Measurements from ENCODE around the gene OR52E2.
"Not testable (repeated sequence)": the region's sequence is repeated elsewhere in the genome, so short reads cannot be mapped to it uniquely, and the experiment has no call there.

The OR52E2 gene

DNA sequence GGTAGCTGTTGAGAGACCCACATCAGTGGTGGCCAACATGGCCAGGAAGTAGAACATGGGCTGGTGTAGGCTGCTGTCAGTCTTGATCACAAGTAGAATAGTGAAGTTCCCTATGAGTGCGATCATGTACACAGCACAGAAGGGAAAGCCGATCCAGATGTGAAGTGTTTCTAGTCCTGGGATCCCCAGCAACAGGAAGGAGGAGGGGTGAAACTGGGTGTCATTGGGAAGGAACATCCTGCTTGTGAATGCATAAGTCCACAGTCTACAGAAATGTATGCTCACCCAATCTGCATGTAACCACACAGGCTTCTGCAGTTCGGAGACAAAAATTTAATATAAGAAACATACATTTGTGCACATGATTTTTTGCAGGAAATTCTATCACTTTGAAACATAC, at the start of gene OR52E2:
Gene OR52E2, minus strand, starts transcription at position 237 of the 400 bp plus-strand sequence. Its CDS starts 0 bp downstream, at position 237.
- DNase-seq = no peak

DNA sequence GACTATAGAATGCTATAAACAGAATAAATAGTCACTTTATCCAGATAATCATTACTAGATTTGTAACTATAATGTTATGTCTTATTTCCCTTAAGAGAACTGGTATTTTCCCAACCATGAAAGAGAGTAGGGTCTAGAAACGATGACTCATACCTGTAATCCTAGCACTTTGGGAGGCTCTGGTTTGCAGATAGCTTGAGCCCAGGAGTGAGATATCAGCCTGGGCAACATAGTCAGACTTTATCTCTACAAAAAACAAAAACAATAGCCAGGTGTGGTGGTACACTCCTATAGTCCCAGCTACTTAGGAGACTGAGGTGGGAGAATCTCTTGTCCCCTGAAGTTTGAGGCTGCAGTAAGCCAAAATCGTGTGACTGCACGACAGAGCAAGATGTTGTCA, 47.9 kb upstream of the OR52E2 start:
- no peak for DNase-seq

DNA sequence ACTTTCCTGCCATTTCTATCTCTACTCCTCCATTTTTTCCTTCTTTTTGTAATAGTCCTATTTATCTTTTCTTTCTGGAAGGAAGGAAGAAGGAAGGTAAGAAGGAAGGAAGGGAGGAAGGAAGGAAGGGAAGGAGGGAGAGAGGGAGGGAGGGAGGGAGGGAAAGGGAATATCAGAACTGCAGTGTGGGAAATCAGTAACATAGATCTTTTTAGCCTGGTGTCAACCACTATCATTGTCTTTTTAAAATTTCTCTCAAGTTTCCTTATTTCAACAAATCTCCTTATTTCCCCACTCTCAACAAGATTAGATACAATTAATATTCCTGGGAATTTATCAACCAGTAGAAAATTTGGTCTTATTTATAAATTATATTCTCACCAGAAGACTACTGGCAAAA, 43.6 kb upstream of the OR52E2 start:
- DNase-seq = no peak

DNA sequence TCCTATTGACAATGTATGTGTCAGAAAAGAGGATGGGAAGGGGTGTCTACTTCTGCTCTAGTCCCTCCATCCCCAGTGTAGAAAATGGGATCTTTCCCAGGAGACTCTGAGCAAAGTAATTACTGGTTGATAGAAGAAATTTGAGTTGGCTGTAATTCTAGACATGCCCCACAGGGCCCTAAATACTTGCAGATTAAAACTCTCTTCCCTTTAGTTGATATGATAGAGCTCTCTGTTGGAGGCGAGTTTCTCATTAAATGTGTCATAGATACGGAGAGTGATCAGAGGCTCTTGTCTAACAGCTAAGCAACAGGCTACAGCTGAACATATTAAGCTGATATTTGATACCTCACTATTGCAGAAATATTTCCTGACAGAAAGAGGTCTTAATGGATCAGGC, 42.8 kb upstream of the OR52E2 start:
- DNase-seq = no peak

DNA sequence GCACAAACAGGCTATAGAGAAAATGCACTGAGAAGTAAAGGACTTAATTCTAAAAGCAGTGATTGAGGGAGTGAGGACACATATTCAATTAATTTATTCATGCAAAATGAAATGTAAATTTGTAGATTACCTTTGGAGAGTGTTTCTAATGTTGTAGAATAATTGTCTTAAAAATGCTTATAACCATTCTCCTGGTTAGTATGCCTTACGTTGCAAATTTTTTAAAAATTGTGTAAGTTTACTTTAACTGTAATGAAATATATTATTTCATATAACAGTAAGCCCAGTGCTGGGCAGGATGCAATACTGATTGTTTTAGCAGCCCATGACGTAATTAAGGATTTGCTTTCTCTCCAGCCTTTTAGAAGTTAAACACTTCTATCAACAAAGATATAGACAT, 36.6 kb upstream of the OR52E2 start:
- no peak for DNase-seq

DNA sequence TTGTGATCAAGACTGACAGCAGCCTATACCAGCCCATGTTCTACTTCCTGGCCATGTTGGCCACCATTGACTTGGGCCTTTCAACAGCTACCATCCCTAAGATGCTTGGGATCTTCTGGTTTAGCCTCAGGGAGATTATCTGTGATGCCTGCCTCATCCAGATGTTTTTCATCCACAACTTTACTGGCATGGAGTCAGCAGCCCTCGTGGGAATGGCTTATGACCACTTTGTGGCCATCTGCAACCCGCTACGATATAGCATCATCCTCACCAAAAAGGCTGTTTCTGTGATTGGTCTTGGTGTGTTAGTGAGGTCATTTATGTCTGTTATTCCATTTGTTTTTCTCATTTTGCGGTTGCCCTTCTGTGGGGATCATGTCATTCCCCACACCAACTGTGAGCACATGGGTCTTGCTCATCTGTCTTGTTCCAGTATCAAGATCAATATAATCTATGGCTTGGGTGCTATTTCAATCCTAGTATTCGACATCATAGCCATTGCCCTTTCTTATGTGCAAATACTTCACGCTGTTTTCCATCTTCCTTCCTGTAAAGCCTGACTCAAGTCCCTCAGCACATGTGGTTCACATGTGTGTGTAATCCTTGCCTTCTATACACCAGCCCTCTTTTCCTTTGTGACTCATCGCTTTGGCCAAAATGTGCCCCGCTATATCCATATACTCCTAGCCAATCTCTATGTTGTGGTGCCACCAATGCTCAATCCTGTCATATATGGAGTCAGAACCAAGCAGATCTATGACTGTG, 33.6 kb upstream of the OR52E2 start:
- no peak for DNase-seq

DNA sequence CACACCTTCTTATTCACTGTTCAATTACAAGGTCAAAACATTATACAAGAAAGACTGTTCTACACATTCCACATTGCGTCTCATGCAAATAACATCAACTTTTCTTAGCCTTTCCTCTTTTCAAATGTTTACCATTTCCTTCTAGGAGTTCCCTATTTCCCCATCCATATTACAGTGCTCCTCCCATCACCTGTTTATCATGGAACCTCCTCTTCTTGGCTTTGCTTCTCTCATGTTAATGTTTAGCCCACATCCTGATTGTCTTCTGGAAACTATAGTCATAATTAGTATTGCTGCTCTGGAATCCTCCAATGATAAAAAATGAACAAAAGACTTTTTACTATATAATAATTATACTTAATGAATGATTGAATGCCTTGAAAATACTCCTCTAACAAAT, 31.2 kb upstream of the OR52E2 start:
- no peak for DNase-seq

DNA sequence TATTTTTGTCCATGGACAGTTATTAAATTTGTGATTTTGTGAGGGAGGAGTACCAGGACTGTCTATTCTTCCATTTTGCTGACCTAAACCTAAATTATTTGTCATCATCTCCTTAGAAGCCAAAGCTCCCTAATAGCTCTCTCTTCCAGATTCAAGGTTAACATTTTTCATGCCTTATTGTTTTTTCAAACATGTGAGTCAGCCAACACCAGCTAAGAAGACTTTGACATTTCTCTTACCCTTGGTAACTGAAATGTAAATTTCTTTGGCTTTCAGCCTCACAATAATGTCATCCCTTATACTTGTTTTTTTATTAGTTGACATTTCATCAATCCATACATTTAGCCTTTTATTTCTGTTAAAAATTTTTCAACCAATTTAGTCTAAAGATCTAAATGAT, 29.1 kb upstream of the OR52E2 start:
- no peak for DNase-seq

DNA sequence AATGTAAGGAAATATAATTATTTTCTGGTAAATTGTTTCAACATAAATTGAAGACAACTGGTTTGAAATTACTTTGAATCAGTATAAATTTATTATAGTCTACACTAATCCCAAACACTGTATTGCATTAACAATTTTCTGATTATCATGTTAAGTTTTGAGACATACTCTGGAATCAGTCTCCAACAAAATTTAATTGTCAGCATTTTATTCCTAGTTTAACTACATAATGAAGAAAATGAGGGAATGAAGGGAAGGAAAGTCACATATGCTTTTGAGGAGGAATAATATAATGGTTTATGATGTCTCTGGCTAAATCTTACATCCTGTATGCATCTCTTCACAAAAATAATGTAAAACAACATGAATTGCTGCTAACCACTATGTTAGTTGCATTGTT, 24.2 kb upstream of the OR52E2 start:
- no peak for DNase-seq

DNA sequence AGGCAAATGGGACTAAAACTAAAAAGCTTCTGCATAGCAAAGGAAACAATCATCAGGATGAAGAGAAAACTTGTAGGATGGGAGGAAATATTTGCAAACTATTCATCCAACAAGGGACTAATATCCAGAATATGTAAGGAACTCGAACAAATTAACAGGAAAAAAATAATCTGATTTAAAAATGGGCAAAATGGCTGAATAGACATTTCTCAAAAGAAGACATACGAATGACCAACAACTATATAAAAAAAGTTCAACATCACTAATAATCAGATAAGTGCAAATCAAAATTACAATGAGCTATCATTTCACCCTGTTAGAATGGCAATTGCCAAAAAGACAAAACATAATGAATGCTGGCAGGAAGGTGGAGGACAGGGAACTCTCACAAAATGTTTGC, 22.0 kb upstream of the OR52E2 start:
- DNase-seq = no peak

DNA sequence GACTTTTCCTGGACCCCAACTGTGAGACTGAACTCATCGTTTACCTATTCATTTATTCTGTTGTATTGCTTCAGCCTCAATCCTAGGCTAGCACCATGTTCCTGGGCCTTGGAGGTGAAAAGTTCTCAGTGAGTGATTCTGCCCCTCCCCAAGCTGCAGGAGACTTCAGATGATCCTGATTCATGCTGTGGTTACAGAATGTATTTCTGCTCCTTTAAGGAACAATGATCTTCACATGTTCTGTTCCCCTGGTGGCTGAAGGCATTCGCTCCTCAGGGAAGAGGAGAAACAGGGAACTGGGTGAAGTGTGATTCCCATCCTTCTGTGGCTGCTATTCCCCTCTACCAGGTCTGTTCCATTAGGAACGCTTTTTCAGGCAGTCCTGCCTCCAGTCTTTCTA, 12.4 kb upstream of the OR52E2 start:
- DNase-seq = no peak

DNA sequence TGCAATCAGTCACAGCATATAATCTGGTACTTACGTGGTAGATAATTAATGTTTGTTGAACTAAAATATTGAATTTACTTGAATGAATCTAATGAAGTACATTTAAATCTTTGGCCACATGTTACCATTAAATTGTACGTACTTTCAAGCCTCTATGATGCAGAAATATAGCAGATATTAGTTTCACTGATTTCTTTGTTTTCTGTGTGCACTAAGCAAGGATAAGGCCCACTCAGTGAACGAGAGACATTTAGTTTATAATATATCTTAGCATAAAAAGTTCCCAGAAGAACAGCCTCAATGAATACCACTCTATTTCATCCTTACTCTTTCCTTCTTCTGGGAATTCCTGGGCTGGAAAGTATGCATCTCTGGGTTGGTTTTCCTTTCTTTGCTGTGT, 9.8 kb upstream of the OR52E2 start, which contains the start of gene OR52E1:
Gene OR52E1, plus strand, starts transcription at position 301 of the 400 bp plus-strand sequence.
- no peak for DNase-seq

DNA sequence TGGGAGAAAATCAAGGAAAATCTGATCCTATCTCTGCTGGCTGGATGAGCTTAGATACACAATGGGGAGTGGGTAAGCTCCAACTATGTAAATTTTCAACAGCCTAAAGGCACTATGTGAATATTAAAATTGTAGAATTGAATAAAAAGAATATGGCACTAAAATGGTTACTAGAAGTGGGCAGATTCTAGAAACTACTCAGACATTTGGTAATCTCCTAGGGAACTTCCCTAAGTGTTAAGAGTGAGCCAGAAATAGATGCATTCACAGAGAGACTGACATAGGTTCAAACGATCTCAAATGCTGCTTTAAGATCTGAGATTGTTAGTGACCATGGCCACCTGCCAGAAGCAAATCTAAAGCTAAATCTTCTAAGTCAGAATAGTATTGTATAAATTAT, 5.6 kb upstream of the OR52E2 start:
- no peak for DNase-seq

DNA sequence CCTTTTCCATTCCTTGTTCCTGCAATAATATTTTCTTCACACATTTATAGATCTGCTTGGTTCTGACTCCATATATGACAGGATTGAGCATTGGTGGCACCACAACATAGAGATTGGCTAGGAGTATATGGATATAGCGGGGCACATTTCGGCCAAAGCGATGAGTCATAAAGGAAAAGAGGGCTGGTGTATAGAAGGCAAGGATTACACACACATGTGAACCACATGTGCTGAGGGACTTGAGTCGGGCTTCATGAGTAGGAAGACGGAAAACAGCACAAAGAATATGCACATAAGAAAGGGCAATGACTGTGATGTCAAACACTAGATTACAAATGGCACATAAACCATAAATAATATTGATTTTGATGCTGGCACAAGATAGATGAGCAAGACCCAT, 748 bp downstream of the OR52E2 start:
- DNase-seq = not testable (repeated sequence)

DNA sequence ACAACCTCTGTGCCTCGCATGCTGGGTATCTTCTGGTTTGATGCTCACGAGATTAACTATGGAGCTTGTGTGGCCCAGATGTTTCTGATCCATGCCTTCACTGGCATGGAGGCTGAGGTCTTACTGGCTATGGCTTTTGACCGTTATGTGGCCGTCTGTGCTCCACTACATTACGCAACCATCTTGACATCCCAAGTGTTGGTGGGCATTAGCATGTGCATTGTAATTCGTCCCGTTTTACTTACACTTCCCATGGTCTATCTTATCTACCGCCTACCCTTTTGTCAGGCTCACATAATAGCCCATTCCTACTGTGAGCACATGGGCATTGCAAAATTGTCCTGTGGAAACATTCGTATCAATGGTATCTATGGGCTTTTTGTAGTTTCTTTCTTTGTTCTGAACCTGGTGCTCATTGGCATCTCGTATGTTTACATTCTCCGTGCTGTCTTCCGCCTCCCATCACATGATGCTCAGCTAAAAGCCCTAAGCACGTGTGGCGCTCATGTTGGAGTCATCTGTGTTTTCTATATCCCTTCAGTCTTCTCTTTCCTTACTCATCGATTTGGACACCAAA, 12.6 kb downstream of the OR52E2 start:
- no peak for DNase-seq

DNA sequence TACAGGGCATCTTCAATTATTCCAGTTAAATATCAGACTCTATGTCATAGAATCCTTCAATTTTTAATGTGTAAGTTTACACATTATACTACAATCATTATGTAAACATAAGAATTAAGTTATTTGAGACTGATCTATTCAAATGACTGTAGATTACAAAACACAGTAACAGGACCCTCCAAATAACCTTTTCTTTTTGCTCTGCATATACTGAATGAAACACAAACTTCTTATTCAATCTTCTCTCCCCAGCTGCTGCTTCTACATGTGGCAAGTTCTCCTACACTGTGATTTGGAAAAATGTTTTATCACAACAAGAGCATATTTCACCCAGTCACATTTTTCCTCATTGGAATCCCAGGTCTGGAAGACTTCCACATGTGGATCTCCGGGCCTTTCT, 13.2 kb downstream of the OR52E2 start, which contains the start of gene OR52J3:
Gene OR52J3, plus strand, starts transcription at position 301 of the 400 bp plus-strand sequence. Its CDS starts 0 bp downstream, at position 301.
- no peak for DNase-seq

DNA sequence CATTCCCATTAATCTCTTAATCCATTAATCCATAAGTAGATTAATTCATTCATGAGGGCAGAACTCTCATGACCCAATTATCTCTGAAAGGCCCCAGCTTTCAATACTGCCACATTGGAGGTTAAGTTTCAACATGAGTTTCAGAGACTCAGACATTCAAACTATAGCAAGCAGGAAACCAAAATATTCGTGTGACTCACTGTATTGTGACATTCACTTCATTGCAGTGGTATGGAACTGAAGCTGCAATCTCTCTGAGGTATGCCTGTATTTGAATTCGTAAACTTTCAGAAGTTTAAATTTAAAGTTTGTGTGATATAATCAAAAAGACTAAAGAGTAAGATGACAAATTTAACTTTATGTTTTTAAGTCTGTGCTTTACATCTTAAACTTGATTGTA, 16.0 kb downstream of the OR52E2 start:
- DNase-seq = no peak

DNA sequence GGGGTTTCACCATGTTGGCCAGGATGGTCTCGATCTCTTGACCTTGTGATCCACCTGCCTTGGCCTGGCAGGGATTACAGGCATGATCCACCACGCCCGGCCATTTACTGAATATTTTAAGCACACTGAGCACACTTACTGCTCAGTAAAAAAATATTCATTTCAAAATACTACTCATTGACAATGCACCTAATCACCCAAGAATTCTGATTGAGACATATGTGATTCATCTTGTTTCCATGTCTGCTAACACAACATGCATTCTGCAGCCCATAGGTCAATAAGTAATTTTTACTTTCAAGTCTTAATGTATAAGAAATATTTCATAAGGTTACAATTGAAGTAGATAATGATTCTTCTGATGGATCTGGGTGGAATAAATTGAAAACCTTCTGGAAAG, 17.3 kb downstream of the OR52E2 start:
- no peak for DNase-seq

DNA sequence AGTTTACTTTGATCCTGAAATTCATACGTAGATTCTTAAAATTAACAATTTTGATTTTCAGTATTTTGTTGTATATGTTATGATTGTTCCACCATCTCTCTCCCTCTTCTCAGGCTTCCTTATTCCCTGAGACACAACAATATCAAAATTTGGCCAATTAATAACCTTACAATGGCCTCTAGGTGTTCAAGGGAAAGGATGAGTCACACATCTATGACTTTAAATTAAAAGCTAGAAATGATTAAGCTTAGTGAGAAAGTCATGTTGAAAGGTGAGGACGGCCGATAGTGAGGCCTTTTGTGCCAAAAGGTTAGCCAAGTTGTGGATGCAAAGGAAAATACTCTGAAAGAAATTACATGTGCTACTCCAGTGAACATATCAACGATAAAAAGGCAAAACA, 18.6 kb downstream of the OR52E2 start:
- DNase-seq = no peak

DNA sequence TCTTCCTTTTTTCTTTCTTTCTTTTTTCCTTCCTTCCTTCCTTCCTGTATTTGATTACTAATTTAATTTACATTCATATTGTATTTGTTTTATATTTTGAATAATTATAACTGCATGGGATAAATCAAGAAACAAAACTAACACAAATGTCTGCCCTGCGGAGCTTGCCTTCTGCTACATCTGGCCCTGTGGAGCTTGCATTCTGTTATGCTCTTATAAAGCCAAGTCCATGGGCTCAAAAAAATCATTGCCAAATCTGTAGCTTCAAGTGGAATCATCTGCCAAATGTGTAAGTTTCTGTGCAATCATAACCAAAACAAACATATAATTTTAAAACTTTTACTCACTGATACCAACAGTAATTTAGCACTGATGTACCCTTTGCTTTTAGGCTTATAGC, 21.1 kb downstream of the OR52E2 start:
- peak in 1 of 58 donors; percentile 1 for DNase-seq

DNA sequence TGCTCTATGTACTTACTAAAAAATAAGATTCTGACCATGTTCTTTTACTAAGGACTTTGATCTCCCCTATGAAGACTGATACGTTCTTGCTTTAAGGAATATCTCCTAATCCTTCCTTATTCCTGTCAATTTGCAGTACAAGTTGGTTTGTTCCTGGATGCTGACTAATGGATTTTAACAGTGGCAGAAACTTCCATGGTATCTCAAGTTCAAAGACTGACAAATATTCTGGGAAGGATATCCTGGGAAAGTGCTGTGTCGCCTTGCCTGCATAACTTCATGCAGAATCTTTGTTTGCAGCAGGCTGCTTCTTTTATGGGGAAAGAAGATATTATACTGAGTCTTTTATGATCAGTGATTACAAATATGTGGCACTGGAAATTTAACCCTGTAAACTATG, 21.5 kb downstream of the OR52E2 start:
- DNase-seq = no peak

DNA sequence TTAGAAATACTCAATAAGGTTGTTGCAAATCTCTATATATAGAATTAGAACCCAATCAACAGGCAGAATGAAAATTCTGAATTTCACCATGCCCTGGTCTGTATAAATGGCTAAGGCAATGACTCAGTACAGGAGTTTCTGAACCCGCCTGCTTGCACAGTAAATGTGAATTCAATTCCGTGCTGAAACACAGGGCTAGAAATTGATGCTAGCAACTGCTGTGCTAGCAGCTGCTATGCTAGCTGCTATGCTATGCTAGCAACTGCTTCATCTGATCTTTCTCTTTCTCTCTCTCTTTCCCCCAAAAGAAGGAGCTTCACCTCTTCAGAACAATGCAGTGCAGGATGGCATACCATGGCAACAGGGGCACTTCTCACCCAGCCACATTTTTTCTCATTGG, 22.8 kb downstream of the OR52E2 start:
- peak in 3 of 58 donors; percentile 1 to 17 (median 9) for DNase-seq

DNA sequence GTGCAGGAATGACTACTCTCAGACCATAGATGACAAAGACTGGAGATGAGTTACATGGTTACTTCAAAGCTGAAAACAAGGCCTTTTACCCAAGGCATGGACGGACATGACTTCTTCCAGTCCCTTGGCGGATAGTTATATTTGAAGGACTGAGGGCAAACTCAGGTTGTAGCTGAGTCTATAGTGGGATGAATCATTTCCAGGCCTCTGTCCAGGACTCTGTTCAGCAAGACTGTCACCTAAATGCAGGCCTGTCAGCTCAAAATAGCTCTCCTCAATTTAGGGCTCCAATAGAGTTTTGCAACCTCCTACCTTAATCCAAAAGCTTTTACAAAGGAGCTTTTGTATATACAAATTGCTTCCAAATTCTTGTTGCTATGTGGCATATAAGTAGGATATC, 37.4 kb downstream of the OR52E2 start:
- DNase-seq = no peak
